ENCODE measurements around the gene SEC31A. TPM values are rescaled to one million over a fixed set of nuclear protein-coding genes. Genes with fewer than 3 reads are reported as not detected.

The SEC31A gene
- total and polyA plus RNA-seq, 2 experiments from 2014 or later, result 91.0 to 98.8 TPM

DNA sequence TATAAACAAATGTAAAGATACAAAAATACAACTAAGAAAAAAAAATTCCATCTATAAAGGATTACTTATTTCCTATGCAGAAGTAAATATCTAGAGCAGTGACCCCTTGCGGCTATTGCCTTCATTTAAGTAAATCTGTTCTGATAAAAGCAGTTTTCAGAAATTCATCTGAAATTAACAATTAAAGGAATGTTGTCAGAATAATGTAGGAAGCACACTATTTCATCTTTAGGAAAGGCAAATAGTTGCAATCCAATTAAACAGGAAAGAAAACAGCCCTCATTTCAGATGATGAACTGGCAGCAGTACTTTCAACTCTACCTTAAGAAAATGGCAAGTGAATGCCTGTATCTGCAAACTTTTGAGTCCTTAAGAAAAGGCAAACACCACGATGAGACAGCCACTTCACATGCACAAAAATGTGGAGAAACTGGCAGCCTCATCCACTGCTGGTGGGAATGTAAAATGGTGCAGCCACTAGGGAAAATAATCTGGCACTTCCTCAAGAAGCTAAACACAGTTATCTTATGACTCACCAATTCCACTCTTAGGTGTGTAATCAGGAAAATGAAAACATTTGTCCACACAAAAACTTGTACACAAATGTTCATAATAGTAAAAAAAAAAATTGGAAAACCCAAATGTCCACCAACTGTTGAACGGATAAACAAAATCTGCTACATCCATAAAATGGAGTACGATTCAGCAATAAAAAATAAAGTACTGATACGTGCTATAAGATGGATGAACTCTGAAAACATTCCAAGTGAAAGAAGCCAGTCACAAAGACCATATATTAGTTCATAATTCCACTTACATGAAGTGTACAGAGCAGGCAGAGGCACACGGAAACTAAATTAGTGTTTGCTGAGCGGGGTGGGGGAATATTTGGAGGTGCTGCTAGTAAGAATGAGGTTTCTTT lies 7.6 kb upstream of the SEC31A start (continued):
- TF ChIP-seq EZH2phosphoT487 (IDR thresholded peaks at IDR 0.05; ENCODE audit: unreplicated experiment) (no peak), JUNB (IDR thresholded peaks at IDR 0.05; ENCODE audit: unreplicated experiment) (no peak), POLR2AphosphoS5 (IDR thresholded peaks at IDR 0.05; ENCODE audit: low read depth) (no peak), CREB1 (CRISPR knock-in tag; IDR thresholded peaks at IDR 0.05; ENCODE audit: low read depth) (no peak)
- TF ChIP-seq, protein P1, sequence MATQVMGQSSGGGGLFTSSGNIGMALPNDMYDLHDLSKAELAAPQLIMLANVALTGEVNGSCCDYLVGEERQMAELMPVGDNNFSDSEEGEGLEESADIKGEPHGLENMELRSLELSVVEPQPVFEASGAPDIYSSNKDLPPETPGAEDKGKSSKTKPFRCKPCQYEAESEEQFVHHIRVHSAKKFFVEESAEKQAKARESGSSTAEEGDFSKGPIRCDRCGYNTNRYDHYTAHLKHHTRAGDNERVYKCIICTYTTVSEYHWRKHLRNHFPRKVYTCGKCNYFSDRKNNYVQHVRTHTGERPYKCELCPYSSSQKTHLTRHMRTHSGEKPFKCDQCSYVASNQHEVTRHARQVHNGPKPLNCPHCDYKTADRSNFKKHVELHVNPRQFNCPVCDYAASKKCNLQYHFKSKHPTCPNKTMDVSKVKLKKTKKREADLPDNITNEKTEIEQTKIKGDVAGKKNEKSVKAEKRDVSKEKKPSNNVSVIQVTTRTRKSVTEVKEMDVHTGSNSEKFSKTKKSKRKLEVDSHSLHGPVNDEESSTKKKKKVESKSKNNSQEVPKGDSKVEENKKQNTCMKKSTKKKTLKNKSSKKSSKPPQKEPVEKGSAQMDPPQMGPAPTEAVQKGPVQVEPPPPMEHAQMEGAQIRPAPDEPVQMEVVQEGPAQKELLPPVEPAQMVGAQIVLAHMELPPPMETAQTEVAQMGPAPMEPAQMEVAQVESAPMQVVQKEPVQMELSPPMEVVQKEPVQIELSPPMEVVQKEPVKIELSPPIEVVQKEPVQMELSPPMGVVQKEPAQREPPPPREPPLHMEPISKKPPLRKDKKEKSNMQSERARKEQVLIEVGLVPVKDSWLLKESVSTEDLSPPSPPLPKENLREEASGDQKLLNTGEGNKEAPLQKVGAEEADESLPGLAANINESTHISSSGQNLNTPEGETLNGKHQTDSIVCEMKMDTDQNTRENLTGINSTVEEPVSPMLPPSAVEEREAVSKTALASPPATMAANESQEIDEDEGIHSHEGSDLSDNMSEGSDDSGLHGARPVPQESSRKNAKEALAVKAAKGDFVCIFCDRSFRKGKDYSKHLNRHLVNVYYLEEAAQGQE (IDR thresholded peaks at IDR 0.05; ENCODE audit: unreplicated experiment), result no peak
- TF ChIP-seq, protein P2, sequence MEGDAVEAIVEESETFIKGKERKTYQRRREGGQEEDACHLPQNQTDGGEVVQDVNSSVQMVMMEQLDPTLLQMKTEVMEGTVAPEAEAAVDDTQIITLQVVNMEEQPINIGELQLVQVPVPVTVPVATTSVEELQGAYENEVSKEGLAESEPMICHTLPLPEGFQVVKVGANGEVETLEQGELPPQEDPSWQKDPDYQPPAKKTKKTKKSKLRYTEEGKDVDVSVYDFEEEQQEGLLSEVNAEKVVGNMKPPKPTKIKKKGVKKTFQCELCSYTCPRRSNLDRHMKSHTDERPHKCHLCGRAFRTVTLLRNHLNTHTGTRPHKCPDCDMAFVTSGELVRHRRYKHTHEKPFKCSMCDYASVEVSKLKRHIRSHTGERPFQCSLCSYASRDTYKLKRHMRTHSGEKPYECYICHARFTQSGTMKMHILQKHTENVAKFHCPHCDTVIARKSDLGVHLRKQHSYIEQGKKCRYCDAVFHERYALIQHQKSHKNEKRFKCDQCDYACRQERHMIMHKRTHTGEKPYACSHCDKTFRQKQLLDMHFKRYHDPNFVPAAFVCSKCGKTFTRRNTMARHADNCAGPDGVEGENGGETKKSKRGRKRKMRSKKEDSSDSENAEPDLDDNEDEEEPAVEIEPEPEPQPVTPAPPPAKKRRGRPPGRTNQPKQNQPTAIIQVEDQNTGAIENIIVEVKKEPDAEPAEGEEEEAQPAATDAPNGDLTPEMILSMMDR (conservative IDR thresholded peaks at IDR 0.05; ENCODE audit: low read depth in 2 of 2), result no peak; a peak in 1 of 4 replicates

DNA sequence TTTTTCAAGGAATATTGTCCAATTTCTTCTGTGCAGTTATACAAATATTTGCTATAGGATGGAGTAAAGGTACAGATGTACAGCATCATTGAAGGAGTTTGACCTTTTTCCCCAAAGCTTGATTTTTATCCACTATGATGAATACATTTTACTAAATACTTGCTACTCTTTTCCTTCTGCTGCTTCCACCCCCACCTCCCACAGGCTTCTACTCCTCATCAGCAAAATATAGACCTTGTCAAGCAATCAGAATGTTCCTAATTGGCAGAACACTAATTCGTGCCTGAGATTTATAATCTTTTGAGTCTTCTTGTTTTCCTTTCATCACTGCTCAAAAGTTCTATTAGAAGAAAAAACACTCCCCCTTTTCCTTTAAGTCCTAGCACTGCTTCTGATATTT lies 5.8 kb upstream of the SEC31A start:
- peaks cover 19% of the 10 kb centered on the region for H3F3A ChIP-seq (replicated peaks; ENCODE audit: low read depth)
- no peaks in the 10 kb centered on the region for H3K27me3 Mint-ChIP-seq (ENCODE audit: insufficient read depth, low read depth, poor library complexity)
- no peak overlapping the region for H3K4me2 ChIP-seq
- no peak overlapping the region for H3K27ac ChIP-seq (ENCODE audit: low read depth)
- peak overlapping the region; percentile 86; the same call in 1 of the 2 replicates for H3K4me3 ChIP-seq
- H3K79me2 ChIP-seq (replicated peaks; ENCODE audit: insufficient read depth), result peaks cover 76% of the 10 kb centered on the region
- H3K27me3 ChIP-seq (ENCODE audit: insufficient read depth), result no peaks in the 10 kb centered on the region
- H2AFZ ChIP-seq, result no peak overlapping the region
- TF ChIP-seq STAT1 (IDR thresholded peaks at IDR 0.05; ENCODE audit: unreplicated experiment) (no peak), POLR2AphosphoS5 (IDR thresholded peaks at IDR 0.05; ENCODE audit: low read depth) (no peak), ZNF331 (CRISPR knock-in tag; IDR thresholded peaks at IDR 0.05; ENCODE audit: low read depth) (no peak), CREB1 (CRISPR knock-in tag; IDR thresholded peaks at IDR 0.05; ENCODE audit: low read depth) (no peak), EZH2 (IDR thresholded peaks at IDR 0.05; ENCODE audit: low read depth, unreplicated experiment) (no peak), JUNB (IDR thresholded peaks at IDR 0.05; ENCODE audit: unreplicated experiment) (no peak)
- TF ChIP-seq, protein P1 (IDR thresholded peaks at IDR 0.05; ENCODE audit: unreplicated experiment), result no peak
- TF ChIP-seq, protein P3, sequence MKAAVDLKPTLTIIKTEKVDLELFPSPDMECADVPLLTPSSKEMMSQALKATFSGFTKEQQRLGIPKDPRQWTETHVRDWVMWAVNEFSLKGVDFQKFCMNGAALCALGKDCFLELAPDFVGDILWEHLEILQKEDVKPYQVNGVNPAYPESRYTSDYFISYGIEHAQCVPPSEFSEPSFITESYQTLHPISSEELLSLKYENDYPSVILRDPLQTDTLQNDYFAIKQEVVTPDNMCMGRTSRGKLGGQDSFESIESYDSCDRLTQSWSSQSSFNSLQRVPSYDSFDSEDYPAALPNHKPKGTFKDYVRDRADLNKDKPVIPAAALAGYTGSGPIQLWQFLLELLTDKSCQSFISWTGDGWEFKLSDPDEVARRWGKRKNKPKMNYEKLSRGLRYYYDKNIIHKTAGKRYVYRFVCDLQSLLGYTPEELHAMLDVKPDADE (IDR thresholded peaks at IDR 0.05), result no peak
- peak overlapping the region; percentile 9; the same call in 1 of the 3 replicates for H3K4me3 Mint-ChIP-seq
- DNase-seq (ENCODE audit: low spot score) (no peak), ATAC-seq (no peak)
- peaks cover 43% of the 10 kb centered on the region for H3K36me3 Mint-ChIP-seq (ENCODE audit: low read depth)
- peaks cover 9% of the 10 kb centered on the region; the same call in 1 of the 2 replicates for H3K4me1 ChIP-seq (ENCODE audit: insufficient read depth)
- peaks cover 13% of the 10 kb centered on the region for H3K4me1 Mint-ChIP-seq
- peaks cover 47% of the 10 kb centered on the region; the same call in 1 of the 2 replicates for H3K36me3 ChIP-seq (ENCODE audit: insufficient read depth)
- no peaks in the 10 kb centered on the region for H3K9me2 ChIP-seq (ENCODE audit: insufficient read depth)
- H3K27ac Mint-ChIP-seq, result no peak overlapping the region
- H4K20me1 ChIP-seq (replicated peaks; ENCODE audit: insufficient read depth), result peaks cover 34% of the 10 kb centered on the region
- H3K9me3 Mint-ChIP-seq, result no peaks in the 10 kb centered on the region

All from GM23338 (cell line).